Uterus (tissue), 2 donors: ENCODE data around the gene LRPPRC.

Source experiments
- CTCF ChIP-seq, 4 experiments: fragments of 200-600 bp in 2 of 4; fragments of 450-650 bp in 2 of 4; sonication (generic) in 2 of 4; IDR thresholded peaks; one replicate each; pipeline ENCODE4 v1.5.1; 2016 to 2019; ENCODE audit warnings: antibody characterized with exemption in 4 of 4, mild to moderate bottlenecking in 2 of 4, moderate library complexity in 1 of 4
- POLR2A ChIP-seq, 2 donors: fragments of 450-650 bp; IDR thresholded peaks; one replicate each; pipeline ENCODE4 v1.6.1; 2016; ENCODE audit warnings: antibody characterized with exemption in 2 of 2, mild to moderate bottlenecking in 1 of 2, moderate library complexity in 1 of 2

DNA sequence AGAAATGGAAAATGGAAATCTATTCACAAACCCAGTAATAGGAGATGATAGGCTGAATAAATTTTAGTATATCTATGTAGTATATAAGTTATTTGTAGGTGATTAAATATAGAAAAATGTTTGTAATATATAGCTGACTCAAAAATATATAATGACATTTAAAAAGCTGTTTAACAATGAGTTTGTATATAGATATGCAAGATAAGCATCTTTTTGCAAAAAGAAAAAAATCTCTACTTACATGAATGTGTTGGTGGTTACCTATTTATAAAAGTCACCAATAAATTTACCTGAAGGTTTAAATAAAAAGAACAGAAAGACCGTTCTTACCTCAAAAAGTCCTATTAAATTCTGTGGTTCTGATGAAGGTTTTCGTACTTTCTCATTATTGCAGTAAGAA lies 71.3 kb downstream of the LRPPRC start:
- TF ChIP-seq CTCF (IDR thresholded peaks at IDR 0.05) (no peak), POLR2A (IDR thresholded peaks at IDR 0.05) (no peak)
